Vagina (tissue), 2 donors: ENCODE measurements around the gene KRTAP25-1.

ENCODE experiments used
- CTCF ChIP-seq, 3 experiments: fragments of 450-650 bp in 2 of 3; fragments of 200-600 bp in 1 of 3; sonication (generic) in 1 of 3; IDR thresholded peaks; one replicate each; pipeline ENCODE4 v1.5.1; 2017 to 2019; ENCODE audit warnings: antibody characterized with exemption in 3 of 3, mild to moderate bottlenecking in 2 of 3, moderate library complexity in 2 of 3
- POLR2A ChIP-seq, 2 donors: fragments of 450-650 bp; IDR thresholded peaks; one replicate each; pipeline ENCODE4 v1.6.1; 2017; ENCODE audit warnings: antibody characterized with exemption in 2 of 2, mild to moderate bottlenecking in 2 of 2, moderate library complexity in 2 of 2
- POLR2AphosphoS5 ChIP-seq, 2 donors: sonication (generic); formaldehyde crosslinking; IDR thresholded peaks; one replicate each; pipeline ENCODE4 v1.9.0; 2017; ENCODE audit warnings: antibody characterized with exemption in 2 of 2, mild to moderate bottlenecking in 2 of 2, low read depth in 1 of 2; ENCODE audit not compliant: insufficient read depth in 1 of 2

- TF ChIP-seq CTCF (IDR thresholded peaks at IDR 0.05): no peak
- no peak for TF ChIP-seq POLR2A (IDR thresholded peaks at IDR 0.05)
- TF ChIP-seq POLR2AphosphoS5 (IDR thresholded peaks at IDR 0.05; ENCODE audit: insufficient read depth in 1 of 2, low read depth in 1 of 2): no peak
These were observed 31.5 kb downstream of the KRTAP25-1 start for GRCh38 chr21:30257773-30258172.
